Keratinocyte (primary cell): Measurements from ENCODE around the gene KLF1. TPM values are rescaled to one million over a fixed set of nuclear protein-coding genes. Genes with fewer than 3 reads are reported as not detected.

Experiments
- DNase-seq: peaks from one replicate; pipeline ENCODE4 v3.0.0-alpha.2; 2011; ENCODE audit warnings: low read depth, missing footprints, low spot score
- FAIRE-seq: peaks from 2 replicates; lab custom pipeline; 2011; peaks lifted over from hg19 to GRCh38; lab: Jason Lieb, UNC
- H2AFZ ChIP-seq: 2 replicates; pipeline ENCODE4 v1.6.0; 2012; ENCODE audit warnings: low read length, control low read depth, inconsistent platforms; ENCODE audit not compliant: control insufficient read depth
- H3K27ac ChIP-seq: 2 replicates; pipeline ENCODE4 v1.5.1; 2011; ENCODE audit warnings: low read length; ENCODE audit not compliant: control insufficient read depth, insufficient read depth
- H3K27me3 ChIP-seq: 3 replicates; pipeline ENCODE4 v1.6.0; 2011; ENCODE audit warnings: low read length; ENCODE audit not compliant: control insufficient read depth, insufficient read depth; ENCODE audit errors: extremely low read depth
- H3K36me3 ChIP-seq, 2 experiments: 2 replicates in 1 of 2; 3 replicates in 1 of 2; pipeline ENCODE4 v1.5.1; 2011; ENCODE audit warnings: low read length in 2 of 2, mild to moderate bottlenecking in 1 of 2; ENCODE audit not compliant: control insufficient read depth in 2 of 2, insufficient read depth in 2 of 2; ENCODE audit errors: extremely low read depth in 1 of 2
- H3K4me1 ChIP-seq: 3 replicates; pipeline ENCODE4 v1.5.1; 2011; ENCODE audit warnings: low read length; ENCODE audit not compliant: control insufficient read depth, insufficient read depth; ENCODE audit errors: extremely low read depth
- H3K4me2 ChIP-seq: 3 replicates; pipeline ENCODE4 v1.6.0; 2011; ENCODE audit warnings: low read depth, low read length; ENCODE audit not compliant: control insufficient read depth, insufficient read depth; ENCODE audit errors: extremely low read depth
- H3K4me3 ChIP-seq, 3 experiments: fragments of 200-600 bp in 1 of 3; sonication (generic) in 1 of 3; 2 replicates in 2 of 3; 3 replicates in 1 of 3; pipeline ENCODE4 v1.5.1; 2011 to 2016; ENCODE audit warnings: low read length in 3 of 3, mild to moderate bottlenecking in 3 of 3, control low read depth in 2 of 3, inconsistent platforms in 1 of 3, low read depth in 1 of 3, mixed read lengths in 1 of 3, mixed run types in 1 of 3, moderate library complexity in 1 of 3; ENCODE audit not compliant: control insufficient read depth in 2 of 3, insufficient read depth in 2 of 3; ENCODE audit errors: extremely low read depth in 1 of 3
- H3K79me2 ChIP-seq: 2 replicates; pipeline ENCODE4 v1.6.0; 2012; ENCODE audit warnings: low read length; ENCODE audit not compliant: control insufficient read depth, insufficient read depth
- H3K9ac ChIP-seq: 3 replicates; pipeline ENCODE4 v1.6.0; 2011; ENCODE audit warnings: low read length; ENCODE audit not compliant: control insufficient read depth, insufficient read depth; ENCODE audit errors: extremely low read depth
- H3K9me1 ChIP-seq: 3 replicates; pipeline ENCODE4 v1.6.0; 2011; ENCODE audit warnings: low read length; ENCODE audit not compliant: control insufficient read depth, insufficient read depth; ENCODE audit errors: extremely low read depth
- H3K9me3 ChIP-seq: 2 replicates; pipeline ENCODE4 v1.5.1; 2012; ENCODE audit warnings: low read depth, low read length; ENCODE audit not compliant: control insufficient read depth
- H4K20me1 ChIP-seq: 3 replicates; pipeline ENCODE4 v1.6.0; 2011; ENCODE audit warnings: low read length; ENCODE audit not compliant: control insufficient read depth, insufficient read depth; ENCODE audit errors: extremely low read depth
- EZH2 ChIP-seq: IDR thresholded peaks from one replicate; pipeline ENCODE4 v1.6.1; 2012; ENCODE audit warnings: inconsistent platforms, mild to moderate bottlenecking, low read length, moderate library complexity
- dilution Hi-C: fragments of 300-500 bp; cut with MboI; formaldehyde crosslinking; loops from one replicate; pipeline ENCODE4 v1.7.0; 2020; ENCODE audit warnings: low sequenced_read_pairs; ENCODE audit not compliant: extremely low pct_ligation_motif_present
- polyA minus RNA-seq, 3 experiments: library from RNA; depleted of rRNA, polyadenylated mRNA; stranded (reverse); fragments of >200 nt; gene quantifications; 1 replicate in 1 of 3; 2 replicates in 1 of 3; 3 replicates in 1 of 3; pipeline ENCODE4 v1.2.3, GENCODE V29; 2011
- polyA plus RNA-seq, 5 experiments: library from polyadenylated mRNA; depleted of rRNA in 3 of 5; stranded (reverse) in 3 of 5; stranded (forward) in 1 of 5; unstranded in 1 of 5; fragments of >200 nt; gene quantifications; 1 replicate in 1 of 5; 2 replicates in 3 of 5; 3 replicates in 1 of 5; pipeline versions ENCODE4 v1.2.1 to v1.2.3, GENCODE V29; 2011 to 2012; ENCODE audit warnings: missing spikeins in 2 of 5, low read depth in 1 of 5, low replicate concordance in 1 of 5
- TF ChIP-seq, protein P1 (sequence below), 3 experiments: IDR thresholded peaks in 1 of 3; conservative IDR thresholded peaks in 1 of 3; optimal IDR thresholded peaks in 1 of 3; 2 replicates in 2 of 3; 3 replicates in 1 of 3; pipeline versions ENCODE3 to v1.5.1; 2011; ENCODE audit warnings: low read length in 3 of 3, mild to moderate bottlenecking in 3 of 3, moderate library complexity in 2 of 3, control low read depth in 1 of 3, inconsistent platforms in 1 of 3; ENCODE audit not compliant: insufficient read depth in 2 of 3; ENCODE audit errors: extremely low read depth in 1 of 3

Gene KLF1
- polyA plus RNA-seq (not detected in 3 replicates), polyA minus RNA-seq (not detected in 3 replicates)
- polyA plus RNA-seq (2011; ENCODE audit: low read depth) = not detected
- polyA plus RNA-seq (2011; cell fraction: cytosol; rRNA removed) = not detected in 2 replicates
- 0.06 TPM in 1 of 2 replicates, not detected in the other for polyA plus RNA-seq (2011; cell fraction: nucleus; rRNA removed)
- not detected in 2 replicates for polyA plus RNA-seq (2012; ENCODE audit: low replicate concordance)
- not detected for polyA minus RNA-seq (2011; cell fraction: cytosol; rRNA and poly(A)+ RNA removed)
- not detected in 2 replicates for polyA minus RNA-seq (2011; cell fraction: nucleus; rRNA and poly(A)+ RNA removed)

DNA sequence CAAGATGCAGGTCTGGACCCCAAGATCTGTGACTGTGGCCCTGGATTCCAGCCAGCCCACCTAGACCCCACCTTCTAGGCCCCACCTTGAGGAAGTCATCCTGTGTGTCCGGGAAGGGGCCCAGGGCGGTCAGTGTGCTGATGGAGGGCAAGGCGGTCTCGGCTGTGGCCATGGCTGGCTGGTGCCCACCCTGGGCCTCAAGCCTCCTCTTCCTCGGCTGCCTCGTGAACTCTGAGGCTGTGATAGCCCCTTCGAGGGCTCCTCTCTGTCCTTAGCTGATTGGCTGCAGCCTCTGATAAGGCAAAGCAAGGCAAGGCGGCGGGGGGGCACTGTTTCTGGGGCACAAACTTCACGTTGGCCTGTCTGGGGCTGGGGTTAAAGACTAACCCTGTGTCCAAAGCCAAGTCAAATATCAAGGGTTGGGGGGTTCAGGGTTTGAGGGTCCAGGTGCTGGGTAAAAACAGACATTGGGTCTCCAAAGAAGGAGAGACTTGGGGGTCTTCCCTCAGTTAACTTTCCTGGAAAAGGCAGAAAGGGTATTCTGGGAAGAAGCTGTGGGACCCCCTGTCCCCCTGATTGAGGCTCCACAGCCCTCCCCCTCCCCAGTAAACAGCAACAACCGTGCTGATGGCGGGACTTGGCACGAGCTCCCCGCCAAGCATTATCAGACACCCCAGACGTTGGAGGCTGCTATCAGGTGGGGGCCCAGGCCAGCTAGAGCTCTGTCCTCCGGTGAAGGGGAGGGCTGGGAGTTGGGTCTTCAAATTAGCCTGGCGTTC lies at the start of gene KLF1:
TSS of gene KLF1 (minus strand) at position 233 of the 779 bp plus-strand sequence. CDS start at position 172, 61 bp downstream.
- no peak for DNase-seq
- no peak for TF ChIP-seq EZH2
- TF ChIP-seq, protein P1, sequence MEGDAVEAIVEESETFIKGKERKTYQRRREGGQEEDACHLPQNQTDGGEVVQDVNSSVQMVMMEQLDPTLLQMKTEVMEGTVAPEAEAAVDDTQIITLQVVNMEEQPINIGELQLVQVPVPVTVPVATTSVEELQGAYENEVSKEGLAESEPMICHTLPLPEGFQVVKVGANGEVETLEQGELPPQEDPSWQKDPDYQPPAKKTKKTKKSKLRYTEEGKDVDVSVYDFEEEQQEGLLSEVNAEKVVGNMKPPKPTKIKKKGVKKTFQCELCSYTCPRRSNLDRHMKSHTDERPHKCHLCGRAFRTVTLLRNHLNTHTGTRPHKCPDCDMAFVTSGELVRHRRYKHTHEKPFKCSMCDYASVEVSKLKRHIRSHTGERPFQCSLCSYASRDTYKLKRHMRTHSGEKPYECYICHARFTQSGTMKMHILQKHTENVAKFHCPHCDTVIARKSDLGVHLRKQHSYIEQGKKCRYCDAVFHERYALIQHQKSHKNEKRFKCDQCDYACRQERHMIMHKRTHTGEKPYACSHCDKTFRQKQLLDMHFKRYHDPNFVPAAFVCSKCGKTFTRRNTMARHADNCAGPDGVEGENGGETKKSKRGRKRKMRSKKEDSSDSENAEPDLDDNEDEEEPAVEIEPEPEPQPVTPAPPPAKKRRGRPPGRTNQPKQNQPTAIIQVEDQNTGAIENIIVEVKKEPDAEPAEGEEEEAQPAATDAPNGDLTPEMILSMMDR (optimal IDR thresholded peaks at IDR 0.05 in 1 of 3, IDR thresholded peaks at IDR 0.05 in 1 of 3, conservative IDR thresholded peaks at IDR 0.05 in 1 of 3; ENCODE audit: extremely low read depth in 1 of 3, insufficient read depth in 2 of 3, low read length in 3 of 3) = no peak
- no peak within 1 kb of the TSS for H3K27ac ChIP-seq
- H3K4me3 ChIP-seq = peak within 1 kb of the TSS in 2 of 3 experiments; percentile 39 to 56
- H3K27me3 ChIP-seq = no peaks in the 10 kb centered on the region
- H3K79me2 ChIP-seq = peaks cover 10% of the 10 kb centered on the region
- H3K9me1 ChIP-seq = no peaks in the 10 kb centered on the region
- no peak within 1 kb of the TSS for H2AFZ ChIP-seq
- H3K9ac ChIP-seq = no peak within 1 kb of the TSS
- FAIRE-seq = no peak
- peak within 1 kb of the TSS; percentile 64 for H3K4me2 ChIP-seq
- peaks cover 10% of the 10 kb centered on the region for H3K9me3 ChIP-seq
- no peaks in the 10 kb centered on the region for H3K36me3 ChIP-seq
- H4K20me1 ChIP-seq = no peaks in the 10 kb centered on the region
- peaks cover 9% of the 10 kb centered on the region for H3K4me1 ChIP-seq
- dilution Hi-C loops = no loop called here

GRCh38 chr19:12936582-12936981 lies 49.6 kb upstream of the KLF1 start:
- Histone ChIP-seq H3K9me3 (no peaks in the 10 kb centered on the region), H3K27me3 (no peaks in the 10 kb centered on the region), H3K36me3 (peaks cover 18 to 28% of the 10 kb centered on the region in 2 experiments), H3K4me1 (peaks cover 29% of the 10 kb centered on the region), H2AFZ (no peak overlapping the region), H4K20me1 (peaks cover 19% of the 10 kb centered on the region), H3K79me2 (peaks cover 51% of the 10 kb centered on the region), H3K9me1 (peaks cover 2% of the 10 kb centered on the region), H3K27ac (no peak overlapping the region), H3K9ac (no peak overlapping the region), H3K4me2 (no peak overlapping the region), H3K4me3 (no peak overlapping the region)
- no peak for TF ChIP-seq EZH2
- TF ChIP-seq, protein P1 (optimal IDR thresholded peaks at IDR 0.05 in 1 of 3, IDR thresholded peaks at IDR 0.05 in 1 of 3, conservative IDR thresholded peaks at IDR 0.05 in 1 of 3; ENCODE audit: extremely low read depth in 1 of 3, insufficient read depth in 2 of 3, low read length in 3 of 3) = no peak
- no peak for FAIRE-seq
- dilution Hi-C loops = no loop called here
- DNase-seq = no peak
